Smooth muscle cell of the coronary artery (primary cell): ENCODE measurements around the gene SCGB1C1. TPM values are rescaled to one million over a fixed set of nuclear protein-coding genes. Genes with fewer than 3 reads are reported as not detected.

ENCODE experiments used
- total RNA-seq: library from RNA; depleted of rRNA; stranded (reverse); fragments of >200 nt; gene quantifications from 2 replicates; pipeline ENCODE4 v1.2.3, GENCODE V29; 2014; ENCODE audit warnings: low replicate concordance

Gene SCGB1C1
- not detected in 2 replicates for total RNA-seq

DNA sequence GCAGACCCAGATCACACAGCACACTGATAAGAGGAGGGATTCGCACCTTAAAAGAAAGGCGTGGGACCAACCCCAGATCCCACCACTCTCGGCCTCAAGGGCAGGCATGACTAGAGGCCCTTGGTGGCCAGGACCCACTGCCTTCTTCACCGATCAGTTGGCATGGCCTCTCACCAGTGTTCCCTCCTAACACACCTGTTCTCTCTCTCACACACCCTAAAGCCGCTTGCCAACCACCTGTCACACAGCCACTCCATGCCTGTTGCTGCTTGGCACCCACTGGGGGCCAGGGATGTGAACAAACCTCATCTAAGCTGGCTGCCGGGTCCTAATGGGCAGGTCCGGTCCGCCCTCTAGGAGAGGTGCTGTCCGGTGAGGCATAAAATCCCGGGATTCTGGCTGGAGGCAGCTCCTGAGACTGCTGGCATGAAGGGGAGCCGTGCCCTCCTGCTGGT lies at the start of gene SCGB1C1:
SCGB1C1 (plus strand) TSS at position 405 of the 455 bp plus-strand sequence; CDS start at position 427, 22 bp downstream.

DNA sequence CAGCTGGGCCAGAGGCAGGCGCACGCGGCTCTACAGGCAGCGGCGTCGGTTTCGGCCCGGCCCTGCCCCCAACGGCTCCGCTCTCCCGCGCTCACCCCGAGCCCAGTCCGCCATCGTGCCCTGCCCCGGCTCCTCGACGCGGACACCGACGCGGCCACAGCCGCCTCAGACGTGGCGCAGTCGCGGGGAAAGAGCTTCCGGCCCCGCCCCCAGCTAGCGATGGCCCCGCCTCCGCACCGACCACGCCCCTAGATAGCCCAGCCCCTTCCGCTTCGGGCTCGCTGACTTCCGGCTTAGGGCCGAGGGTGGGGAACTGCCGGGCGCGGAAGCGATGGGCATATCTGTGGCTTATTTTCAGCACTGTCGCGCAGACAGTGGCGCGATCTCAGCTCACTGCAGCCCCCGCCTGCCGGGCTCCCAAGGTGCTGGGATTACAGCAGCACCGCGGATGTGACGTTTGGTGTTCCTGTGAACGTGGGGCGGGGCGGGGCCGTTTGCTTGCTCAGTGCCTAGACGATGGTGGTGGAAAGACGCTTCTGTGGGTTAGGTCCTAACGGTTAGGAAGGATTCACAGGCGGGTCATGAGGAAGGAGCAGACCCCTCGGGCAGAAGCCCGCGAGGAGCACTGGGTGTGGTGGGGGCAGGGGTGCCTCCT lies 14.5 kb downstream of the SCGB1C1 start, which contains the start of the genes BET1L and RIC8A:
BET1L (minus strand) TSS at position 192 of the 655 bp plus-strand sequence; CDS start at position 114, 78 bp downstream.
RIC8A (plus strand) TSS at position 501 of the 655 bp plus-strand sequence. CDS start 1,147 bp downstream, outside the sequence.

DNA sequence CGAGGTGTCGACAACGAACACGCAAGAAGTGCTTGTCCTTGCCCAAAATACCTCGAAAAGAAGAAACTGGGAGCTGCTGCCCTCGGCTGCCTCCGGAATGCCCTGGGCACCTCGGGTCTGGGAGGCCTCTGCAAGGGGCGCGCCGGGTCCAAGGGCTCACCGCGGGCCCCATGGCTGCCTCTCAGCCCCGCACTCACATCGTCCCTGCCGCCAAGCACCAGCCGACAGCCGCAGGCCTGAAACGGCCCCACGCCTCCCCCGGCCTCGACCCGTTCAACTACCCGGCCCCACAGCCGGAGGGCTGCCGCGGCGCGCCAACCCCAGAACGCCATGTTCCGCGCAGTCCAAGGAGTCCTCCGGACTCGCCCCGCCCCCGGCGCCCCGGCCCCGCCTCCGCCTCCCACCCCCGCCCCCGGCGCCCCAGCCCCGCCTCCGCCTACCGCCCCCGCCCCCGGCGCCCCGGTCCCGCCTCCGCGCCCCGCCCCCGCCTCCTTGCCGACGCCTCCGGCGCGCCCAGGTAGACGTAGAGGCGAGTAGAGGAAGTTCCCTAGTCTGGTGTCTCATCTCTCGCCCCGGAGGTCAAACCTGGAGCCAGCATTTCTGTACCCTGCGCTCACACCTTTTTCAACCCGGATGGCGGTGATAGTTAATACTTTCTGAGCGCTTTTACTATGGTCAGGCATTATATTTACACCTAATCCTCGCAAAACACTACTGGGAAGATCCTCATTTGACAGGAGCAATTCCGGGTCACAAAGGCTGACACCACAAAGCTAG lies 43.3 kb downstream of the SCGB1C1 start, which contains the start of gene SIRT3:
SIRT3 (minus strand) TSS at position 346 of the 777 bp plus-strand sequence; CDS start at position 332, 14 bp downstream.

DNA sequence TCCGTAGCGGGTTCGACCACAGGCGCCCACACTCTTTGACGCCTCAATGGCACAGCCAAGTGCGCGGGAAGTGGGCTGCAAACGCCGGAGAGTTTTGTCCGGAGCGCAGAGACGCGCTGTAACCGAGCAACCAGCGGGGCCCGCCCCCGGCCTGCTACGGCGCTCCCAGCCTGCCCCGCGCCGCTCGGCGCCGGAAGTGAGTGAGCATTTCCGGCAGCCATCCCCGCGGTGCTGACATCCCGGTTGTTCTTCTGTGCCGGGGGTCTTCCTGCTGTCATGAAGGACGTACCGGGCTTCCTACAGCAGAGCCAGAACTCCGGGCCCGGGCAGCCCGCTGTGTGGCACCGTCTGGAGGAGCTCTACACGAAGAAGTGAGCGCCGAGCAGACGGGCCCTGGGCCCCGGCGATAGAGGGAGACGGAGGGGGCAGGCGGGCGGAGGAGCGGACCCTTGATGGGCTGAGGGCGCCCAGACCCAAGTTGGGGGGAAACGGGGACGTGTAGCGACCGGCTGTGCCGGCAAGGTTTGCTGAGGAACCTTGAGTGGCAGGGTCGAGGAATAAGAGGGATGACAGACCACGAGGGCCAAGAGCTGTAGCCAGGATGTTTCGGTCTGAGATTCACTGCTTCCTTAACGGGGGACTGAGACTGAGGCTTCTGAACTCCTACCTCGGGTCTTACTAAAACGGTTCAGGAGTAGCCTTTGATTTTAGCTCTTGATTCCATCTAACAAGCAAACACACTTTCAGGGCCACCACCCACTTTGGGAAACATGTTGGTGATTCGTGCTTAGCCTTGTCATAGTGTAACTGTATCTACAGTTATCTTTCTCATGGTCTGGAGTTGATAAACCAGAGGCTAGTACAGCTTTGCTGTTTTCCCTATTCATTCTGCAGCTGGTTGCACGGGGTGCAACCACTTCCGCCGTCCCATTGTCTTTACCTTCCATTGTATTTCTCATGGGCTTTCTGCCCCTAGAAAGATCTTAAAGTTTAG lies 44.2 kb downstream of the SCGB1C1 start, which contains the start of gene PSMD13:
PSMD13 (plus strand) TSS at position 203 of the 994 bp plus-strand sequence; CDS start at position 277, 74 bp downstream.

Other genes with a start within 250 kb of the SCGB1C1 start
- gene BET1L, start 14.3 kb downstream of the SCGB1C1 start, total RNA-seq, result 17.9 and 26.1 TPM in 2 replicates
- 185 and 189 TPM in 2 replicates for gene RIC8A, start 14.6 kb downstream of the SCGB1C1 start, total RNA-seq
- gene SIRT3, start 43.3 kb downstream of the SCGB1C1 start, total RNA-seq, result 7.4 and 8.7 TPM in 2 replicates
- gene PSMD13, start 43.9 kb downstream of the SCGB1C1 start, total RNA-seq, result 74.6 and 196 TPM in 2 replicates
- gene NLRP6, start 85.3 kb downstream of the SCGB1C1 start, total RNA-seq, result not detected in 2 replicates
- gene PGGHG, start 96.0 kb downstream of the SCGB1C1 start, total RNA-seq, result 8.8 and 12.3 TPM in 2 replicates
- gene IFITM5, start 106.4 kb downstream of the SCGB1C1 start, total RNA-seq, result not detected in 2 replicates
- 63.3 and 214 TPM in 2 replicates for gene IFITM2, start 114.7 kb downstream of the SCGB1C1 start, total RNA-seq
- 12.6 and 143 TPM in 2 replicates for gene IFITM1, start 121.0 kb downstream of the SCGB1C1 start, total RNA-seq
- gene IFITM3, start 127.8 kb downstream of the SCGB1C1 start, total RNA-seq, result 74.6 and 147 TPM in 2 replicates
- gene B4GALNT4, start 176.4 kb downstream of the SCGB1C1 start, total RNA-seq, result 1.1 and 2.8 TPM in 2 replicates
- gene PKP3, start 201.1 kb downstream of the SCGB1C1 start, total RNA-seq, result 0.12 and 0.60 TPM in 2 replicates
- 5.7 and 17.8 TPM in 2 replicates for gene SIGIRR, start 221.9 kb downstream of the SCGB1C1 start, total RNA-seq
- not detected in 2 replicates for gene ANO9, start 248.9 kb downstream of the SCGB1C1 start, total RNA-seq